HFF-Myc (cell line): ENCODE data around the gene GAMT.

Source experiments
- DNase-seq: peaks from one replicate; pipeline ENCODE4 v3.0.0-alpha.2; 2011; ENCODE audit warnings: low read depth; ENCODE audit errors: extremely low read depth
- H3K4me3 ChIP-seq: replicated peaks from 2 replicates; pipeline ENCODE4 v1.5.1; 2011; ENCODE audit warnings: low read depth, mild to moderate bottlenecking, control low read depth, low read length
- CTCF ChIP-seq: IDR thresholded peaks from 2 replicates; pipeline ENCODE4 v1.5.1; 2012; ENCODE audit warnings: mild to moderate bottlenecking, low read depth, low read length, control low read depth; ENCODE audit errors: missing control alignments

The GAMT gene

GRCh38 chr19:1407528-1408299, 6.4 kb upstream of the GAMT start, which contains the start of gene DAZAP1:
Gene DAZAP1 (plus strand): TSS chr19:1407586. CDS start chr19:1407774, 188 bp downstream.
- H3K4me3 ChIP-seq: peak within 1 kb of the TSS; percentile 70
- TF ChIP-seq CTCF: no peak
- no peak for DNase-seq

- TF ChIP-seq CTCF: peak; percentile 43
- peak; percentile 88 for DNase-seq
- peak overlapping the region; percentile 54 for H3K4me3 ChIP-seq
These were observed 5.6 kb upstream of the GAMT start for GRCh38 chr19:1406774-1407527.

- H3K4me3 ChIP-seq: no peak overlapping the region
- DNase-seq: no peak
- TF ChIP-seq CTCF: no peak
These were observed 1.2 kb upstream of the GAMT start for GRCh38 chr19:1402411-1403070.

- peak overlapping the region; percentile 59 for H3K4me3 ChIP-seq
- no peak for DNase-seq
- TF ChIP-seq CTCF: no peak
These were observed 511 bp upstream of the GAMT start for GRCh38 chr19:1401889-1402217.

- no peak for DNase-seq
- peak overlapping the region; percentile 59 for H3K4me3 ChIP-seq
- no peak for TF ChIP-seq CTCF
These were observed 833 bp downstream of the GAMT start for GRCh38 chr19:1400281-1401137.

- H3K4me3 ChIP-seq: peak overlapping the region; percentile 59; the same call in 1 of the 2 replicates
- DNase-seq: no peak
- TF ChIP-seq CTCF: no peak
These were observed 1.6 kb downstream of the GAMT start for GRCh38 chr19:1399745-1400144.
